GM18907 (cell line): ENCODE results near the gene RPS3A.
A peak's percentile ranks its signal among the peaks of the same experiment; 100 is the strongest.
"Not testable (repeated sequence)": the region's sequence is repeated elsewhere in the genome, so short reads cannot be mapped to it uniquely, and the experiment has no call there.

Experiments used
- ATAC-seq: cut with Tn5 transposase; IDR thresholded peaks from one replicate; pipeline ENCODE4 v1.9.1; 2021; ENCODE audit warnings: mild to moderate bottlenecking, moderate library complexity; ENCODE audit not compliant: unreplicated experiment

Gene RPS3A

DNA sequence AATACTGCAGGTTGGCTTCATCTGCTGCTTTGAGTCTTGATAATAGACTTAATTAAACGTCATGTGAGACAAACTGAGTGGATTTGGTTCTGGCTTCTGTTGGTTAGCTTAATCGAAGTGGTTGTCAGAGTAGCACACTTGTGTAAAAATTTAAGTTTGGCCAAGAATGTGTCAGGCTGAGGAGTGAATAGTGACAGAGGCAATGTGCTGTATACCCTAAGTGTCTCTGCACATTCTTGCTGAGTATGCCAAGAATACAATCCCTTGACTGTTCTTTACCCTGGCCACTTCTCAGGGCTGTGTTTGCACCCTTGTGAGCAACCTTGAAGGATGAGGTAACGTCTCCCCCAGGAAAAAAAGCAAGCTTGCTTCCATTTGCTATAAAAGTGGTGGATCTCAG is 14.9 kb downstream of the RPS3A start:
- no peak for ATAC-seq

GRCh38 chr4:151114986-151115385 is 15.6 kb downstream of the RPS3A start:
- ATAC-seq: no peak

DNA sequence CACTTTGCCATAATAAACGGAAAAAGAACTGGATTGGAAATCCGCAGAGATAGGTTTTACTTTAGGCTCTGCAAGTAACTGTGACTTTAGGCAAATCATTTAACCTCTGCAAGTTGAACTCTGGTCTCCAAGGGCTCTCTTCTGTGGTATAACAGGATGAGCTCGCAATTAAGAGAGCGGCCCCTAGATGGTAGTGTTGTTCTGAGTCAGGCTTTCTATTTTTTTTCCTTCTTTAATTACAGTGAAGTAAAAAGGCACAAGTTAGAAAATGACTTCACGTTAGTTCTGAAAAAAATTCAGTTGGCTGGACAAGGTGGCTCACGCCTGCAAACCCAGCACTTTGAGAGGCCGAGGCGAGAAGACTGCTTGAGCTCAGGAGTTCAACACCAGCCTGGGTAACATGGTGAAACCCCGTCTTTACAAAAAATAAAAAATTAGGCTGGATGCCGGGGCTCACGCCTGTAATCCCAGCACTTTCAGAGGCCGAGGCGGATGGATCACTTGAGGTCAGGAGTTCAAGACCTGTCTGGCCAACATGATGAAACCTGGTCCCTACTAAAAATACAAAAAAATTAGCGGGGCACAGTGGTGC is 18.0 kb downstream of the RPS3A start:
- peak; percentile 89 for ATAC-seq

DNA sequence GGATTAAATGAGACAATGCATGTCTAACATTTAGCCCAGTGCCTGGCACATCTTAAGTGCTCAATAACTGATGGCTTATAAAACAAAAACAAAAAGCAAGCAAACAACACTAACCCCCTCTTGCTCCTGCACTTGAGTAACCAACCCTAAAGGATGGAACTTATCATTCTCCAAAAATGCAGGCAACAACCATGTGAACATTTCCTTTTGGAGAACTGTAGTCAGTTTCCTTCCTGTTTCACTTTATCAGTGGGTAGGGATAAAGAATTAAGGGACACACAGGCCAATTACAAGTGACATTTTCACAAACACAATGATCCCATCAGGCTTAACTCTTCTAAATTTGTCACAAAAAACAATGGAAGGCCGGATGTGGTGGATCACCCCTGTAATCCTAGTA is 30.4 kb downstream of the RPS3A start:
- ATAC-seq: no peak

DNA sequence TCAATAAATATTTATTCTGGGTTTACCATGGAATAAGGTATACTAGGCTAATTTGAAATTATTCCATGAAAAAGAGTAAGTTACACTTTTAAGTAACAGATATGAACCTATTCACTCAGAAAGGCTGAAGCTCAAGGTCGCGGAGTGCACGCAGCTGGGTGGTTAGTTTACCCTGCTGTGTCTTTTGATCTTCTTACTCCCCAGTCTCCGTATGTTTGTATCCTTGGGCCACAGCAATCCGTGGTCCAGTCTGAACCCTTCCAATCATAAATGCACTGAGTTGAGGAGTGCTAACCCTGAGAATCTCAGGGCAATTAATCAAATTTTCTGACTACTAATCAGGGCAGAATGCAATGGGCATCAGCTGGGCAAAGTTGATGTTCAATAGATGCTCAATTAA is 33.9 kb downstream of the RPS3A start:
- no peak for ATAC-seq

DNA sequence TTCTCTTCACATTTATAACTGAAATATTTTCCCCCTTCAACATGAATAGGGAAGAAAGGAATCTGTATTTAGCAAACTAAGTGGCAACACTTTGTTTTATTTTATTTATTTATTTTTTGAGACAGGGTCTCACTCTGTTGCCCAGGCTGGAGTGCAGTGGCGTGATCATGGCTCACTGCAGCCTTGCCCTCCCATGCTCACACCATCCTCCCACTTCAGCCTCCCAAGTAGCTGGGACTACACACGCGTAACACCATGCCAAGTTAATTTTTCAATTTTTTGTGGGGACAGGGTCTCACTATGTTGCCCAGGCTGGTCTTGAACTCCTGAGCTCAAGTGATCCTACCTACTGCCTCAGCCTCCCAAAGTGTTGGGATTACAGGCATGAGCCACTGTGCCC is 36.6 kb downstream of the RPS3A start:
- ATAC-seq: not testable (repeated sequence)

DNA sequence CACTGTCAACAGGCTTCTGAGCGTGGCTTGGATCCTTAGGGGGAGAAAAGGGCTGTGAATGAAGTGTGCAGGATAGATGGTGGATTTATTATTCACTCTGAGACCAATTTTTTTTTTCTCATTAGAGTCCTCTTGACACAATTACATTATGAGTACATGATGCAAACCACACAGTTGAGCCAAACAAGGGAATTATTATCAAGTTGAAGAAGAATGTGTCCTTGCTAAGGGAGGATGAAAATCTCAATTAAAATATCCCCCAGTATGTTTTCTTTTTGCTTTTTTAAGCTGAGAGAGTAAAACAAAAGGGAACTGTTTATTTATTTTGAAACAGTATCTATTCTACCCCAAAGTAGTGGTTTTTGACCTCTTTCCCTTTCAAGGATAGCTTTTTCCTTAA is 40.4 kb downstream of the RPS3A start:
- ATAC-seq: no peak

DNA sequence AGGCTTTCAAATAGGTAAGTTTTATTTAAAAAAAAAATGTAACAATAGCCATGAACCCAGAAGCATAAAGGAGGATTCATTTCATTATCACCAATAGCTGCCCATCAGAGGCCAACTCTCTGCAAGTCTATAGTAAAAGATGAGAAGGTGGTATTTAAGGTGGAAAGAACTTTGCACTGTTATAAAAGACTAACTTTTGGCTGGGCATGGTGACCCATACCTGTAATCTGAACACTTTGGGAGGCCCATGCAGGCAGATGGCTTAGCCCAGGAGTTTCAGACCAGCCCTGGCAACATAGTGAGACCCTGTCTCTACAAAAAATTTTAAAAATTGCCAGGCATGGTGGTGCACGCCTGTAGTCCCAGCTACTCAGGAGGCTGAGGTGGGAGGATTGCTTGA is 43.3 kb downstream of the RPS3A start:
- ATAC-seq: no peak

GRCh38 chr4:151143162-151143561 is 43.7 kb downstream of the RPS3A start:
- ATAC-seq: no peak

DNA sequence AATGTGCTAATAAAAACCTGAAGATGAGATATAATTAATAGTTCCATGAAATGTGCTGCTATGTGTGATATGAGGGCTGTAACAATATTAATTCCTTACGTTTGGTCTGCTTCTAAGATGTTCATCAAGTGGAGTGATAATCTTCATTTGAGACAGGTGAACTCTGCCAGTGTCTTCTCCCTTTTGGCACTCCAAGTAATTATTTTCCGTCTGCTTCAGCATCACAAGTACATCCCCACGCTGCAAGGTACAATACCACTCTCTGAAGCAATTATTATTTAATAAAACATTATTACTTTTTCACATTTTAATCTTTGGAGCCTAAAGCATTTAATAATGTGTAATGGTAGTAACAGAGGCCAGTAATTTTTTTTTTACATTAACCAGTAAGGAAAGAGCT is 44.4 kb downstream of the RPS3A start:
- no peak for ATAC-seq

DNA sequence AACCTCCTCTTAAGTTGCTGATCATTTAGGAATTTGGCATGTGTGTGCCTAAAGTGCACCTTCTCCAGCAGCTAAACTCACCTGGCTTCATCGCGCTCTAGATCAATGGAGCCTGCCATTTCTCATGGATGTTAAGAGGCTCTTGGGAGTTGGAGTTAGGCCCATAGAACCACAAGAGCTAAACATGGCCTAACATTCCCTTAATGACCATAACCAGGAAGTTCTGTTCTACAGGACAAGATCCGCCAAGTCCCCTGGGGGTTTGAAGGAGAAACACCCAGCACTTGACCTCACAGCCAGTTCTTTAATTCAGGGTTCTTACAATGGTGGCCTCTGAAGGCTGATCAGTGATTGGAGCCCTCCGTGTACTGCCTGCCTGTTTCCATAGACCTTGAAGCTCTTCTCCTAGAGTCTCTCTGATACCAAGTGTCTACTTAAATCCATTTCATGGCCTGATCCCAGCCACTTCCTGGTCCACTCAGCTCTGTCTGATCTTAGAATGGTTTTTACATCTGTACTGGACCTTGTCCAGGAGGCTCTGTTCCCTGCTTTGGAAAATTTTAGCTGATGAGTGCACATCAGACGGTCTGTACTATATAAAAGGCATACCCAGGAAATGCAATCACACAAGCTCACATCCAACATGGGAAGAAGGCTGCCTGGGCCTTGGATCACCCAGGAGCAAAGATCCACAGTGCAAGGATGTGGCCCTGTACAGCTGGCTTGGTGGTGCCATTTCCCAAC is 45.1 kb downstream of the RPS3A start:
- no peak for ATAC-seq

DNA sequence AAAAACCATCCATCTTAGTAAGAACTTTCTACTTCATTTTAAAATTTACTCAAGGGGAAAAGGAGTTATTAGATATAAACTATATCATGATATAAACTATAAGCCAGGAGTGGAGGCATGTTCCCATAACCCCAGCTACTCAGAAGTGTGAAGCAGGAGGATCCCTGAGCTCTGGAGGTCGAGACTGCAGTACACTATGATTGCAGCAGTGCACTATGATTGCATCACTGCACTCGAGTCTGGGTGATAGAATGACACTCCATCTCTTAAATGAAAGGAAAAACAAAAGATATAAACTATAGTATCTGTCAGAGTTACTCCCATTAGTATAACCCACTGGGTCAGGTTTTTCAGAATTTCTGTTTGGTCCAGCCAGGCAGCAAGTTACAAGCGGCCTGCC is 47.6 kb downstream of the RPS3A start:
- ATAC-seq: no peak

DNA sequence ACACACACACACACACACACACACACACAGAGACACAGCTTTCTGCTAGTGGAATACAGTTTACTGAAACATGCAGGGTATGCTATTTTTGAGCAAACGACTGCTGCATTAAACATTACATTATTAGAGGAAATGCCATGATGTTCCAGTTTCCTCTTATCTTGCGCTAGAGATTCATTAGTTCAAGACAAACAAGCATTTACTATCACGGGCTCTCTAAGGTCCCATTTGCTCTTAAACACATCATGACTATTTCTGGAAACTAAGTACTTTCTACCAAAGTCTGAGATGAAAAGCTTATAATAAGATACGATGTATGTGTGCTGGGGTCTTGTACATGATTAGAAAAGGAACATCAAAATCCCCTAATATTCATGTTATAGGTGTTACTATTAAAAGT is 48.8 kb downstream of the RPS3A start:
- ATAC-seq: no peak

- ATAC-seq: no peak
Measured at GRCh38 chr4:151150821-151151580, 51.6 kb downstream of the RPS3A start.

DNA sequence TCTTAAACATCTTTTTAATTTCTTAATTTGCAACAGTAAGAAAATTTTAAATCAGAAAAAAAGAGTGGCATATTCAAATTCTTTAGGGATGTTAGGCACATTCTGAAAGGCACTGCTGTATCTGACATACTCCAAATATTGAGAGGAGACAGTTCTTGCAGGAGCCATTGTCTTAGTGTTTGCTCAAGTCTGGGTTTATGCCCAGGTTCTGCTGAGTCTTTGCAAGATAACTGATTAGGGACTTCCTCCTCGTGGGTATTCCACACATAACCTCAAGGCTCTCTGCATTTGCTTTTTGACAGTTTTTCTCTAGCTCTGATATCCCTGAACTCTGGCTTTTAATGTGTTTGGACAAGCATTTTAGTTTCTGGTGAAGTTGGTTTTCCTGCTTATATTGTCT is 52.6 kb downstream of the RPS3A start:
- no peak for ATAC-seq

GRCh38 chr4:151153585-151153984 is 54.2 kb downstream of the RPS3A start:
- no peak for ATAC-seq
